ENCODE results near the gene GPD2.
"Not testable (repeated sequence)": the region's sequence is repeated elsewhere in the genome, so short reads cannot be mapped to it uniquely, and the experiment has no call there.

GPD2 gene

GRCh38 chr2:156592809-156593593 is 156.8 kb downstream of the GPD2 start:
- no peak for DNase-seq

- DNase-seq: no peak
These were observed 157.4 kb downstream of the GPD2 start for GRCh38 chr2:156593594-156593921.

- no peak for DNase-seq
These were observed 162.4 kb downstream of the GPD2 start for GRCh38 chr2:156598563-156598962.

- no peak for DNase-seq
These were observed 164.0 kb downstream of the GPD2 start for GRCh38 chr2:156600196-156600595.

GRCh38 chr2:156601855-156602551 is 165.8 kb downstream of the GPD2 start:
- no peak for DNase-seq

- no peak for DNase-seq
These were observed 166.4 kb downstream of the GPD2 start for GRCh38 chr2:156602552-156602933.

- DNase-seq: no peak
These were observed 179.7 kb downstream of the GPD2 start for GRCh38 chr2:156615836-156616322.

- not testable (repeated sequence) for DNase-seq
These were observed 181.9 kb downstream of the GPD2 start for GRCh38 chr2:156618071-156618470.

GRCh38 chr2:156619021-156619539 is 182.9 kb downstream of the GPD2 start:
- no peak for DNase-seq

GRCh38 chr2:156622491-156622890 is 186.3 kb downstream of the GPD2 start:
- no peak for DNase-seq

GRCh38 chr2:156625360-156626170 is 189.4 kb downstream of the GPD2 start:
- DNase-seq: no peak

GRCh38 chr2:156626931-156627330 is 190.8 kb downstream of the GPD2 start:
- no peak for DNase-seq

GRCh38 chr2:156630579-156631337 is 194.6 kb downstream of the GPD2 start:
- DNase-seq: no peak

- no peak for DNase-seq
These were observed 199.5 kb downstream of the GPD2 start for GRCh38 chr2:156635646-156636045.

Data from amniotic stem cell (primary cell).